Measurements from ENCODE around the gene ZBED5. TPM values are rescaled to one million over a fixed set of nuclear protein-coding genes. Genes with fewer than 3 reads are reported as not detected.

Gene ZBED5
- polyA plus RNA-seq, 1 donor, result 59.1 TPM

DNA sequence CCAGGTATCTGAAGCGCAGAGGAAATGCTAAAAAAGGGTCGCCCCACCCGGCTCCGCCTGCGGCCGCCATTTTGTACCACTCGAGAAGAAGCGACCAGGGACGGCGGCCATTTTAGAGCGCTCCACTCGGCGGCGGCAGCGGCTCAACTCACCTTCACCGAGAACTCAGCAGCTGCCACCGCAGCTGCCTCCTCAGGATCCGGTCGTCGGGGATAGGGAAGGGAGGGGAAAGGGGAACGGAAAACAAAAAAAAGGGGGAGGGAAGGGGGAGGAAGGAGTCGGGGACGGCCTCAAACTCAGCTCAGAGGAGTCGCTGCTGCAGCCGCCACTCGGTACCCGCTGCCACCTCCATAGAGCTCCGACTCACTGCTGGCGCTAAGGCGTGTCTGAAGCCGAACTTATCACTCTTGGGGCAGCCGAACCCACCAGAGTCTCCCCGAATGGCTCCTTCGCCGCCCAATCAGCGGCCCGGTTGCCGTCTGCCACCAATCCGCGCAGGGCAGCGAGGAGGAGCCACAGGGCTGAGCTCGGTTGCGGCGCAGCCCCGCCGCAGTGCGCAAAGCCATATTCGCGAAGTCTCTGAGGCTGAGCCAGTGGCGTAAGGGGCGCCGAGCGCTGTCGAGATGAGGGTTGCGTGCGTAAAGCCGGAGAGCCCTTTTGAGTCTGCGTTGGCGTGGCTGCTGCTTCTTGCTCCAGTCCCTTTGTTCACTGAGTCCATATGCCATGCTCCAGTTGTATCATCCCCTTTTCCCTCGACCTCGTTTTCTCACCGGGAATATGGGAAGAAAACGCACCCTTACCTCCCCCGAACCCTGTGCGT, 49.1 kb downstream of the ZBED5 start, which contains the start of gene EIF4G2:
Gene EIF4G2 (minus strand): TSS at position 374 of the 820 bp plus-strand sequence.
- Histone ChIP-seq H3K9me3 (ENCODE audit: control insufficient read depth, low read depth, low read length) (no peaks in the 10 kb centered on the region), H3K4me3 (ENCODE audit: low read length) (peak within 1 kb of the TSS; percentile 95), H3K27me3 (ENCODE audit: control insufficient read depth, insufficient read depth, low read length) (no peaks in the 10 kb centered on the region), H3K36me3 (ENCODE audit: control insufficient read depth, insufficient read depth, low read length) (peaks cover 34% of the 10 kb centered on the region), H3K4me1 (ENCODE audit: control insufficient read depth, insufficient read depth, low read length) (peaks cover 19% of the 10 kb centered on the region), H3K27ac (ENCODE audit: low read length) (peak within 1 kb of the TSS; percentile 99)
- WGBS (ENCODE audit: insufficient coverage, low lambda C conversion rate), result no CpG with 5 or more reads among the region's 65 CpGs
- peak; percentile 99 to 100 for DNase-seq

DNA sequence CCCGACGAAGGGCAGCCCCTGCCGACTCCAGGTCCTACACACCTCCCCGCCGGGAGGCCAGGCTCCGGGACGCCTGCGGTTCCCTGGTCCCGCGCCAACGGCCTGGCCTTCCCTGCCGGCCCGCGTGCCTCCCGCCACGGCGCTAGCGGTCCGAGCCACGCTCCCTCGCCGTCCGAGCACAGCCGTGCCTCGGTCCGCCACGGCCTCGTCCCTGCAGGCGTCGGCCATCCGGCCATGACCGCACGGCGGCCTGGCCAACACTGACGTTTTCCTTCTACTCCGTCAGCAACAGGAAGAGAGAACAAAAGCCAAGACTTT, 49.7 kb downstream of the ZBED5 start:
- H3K27ac ChIP-seq (ENCODE audit: low read length), result peak overlapping the region; percentile 99
- WGBS (ENCODE audit: insufficient coverage, low lambda C conversion rate), result no CpG with 5 or more reads among the region's 36 CpGs

DNA sequence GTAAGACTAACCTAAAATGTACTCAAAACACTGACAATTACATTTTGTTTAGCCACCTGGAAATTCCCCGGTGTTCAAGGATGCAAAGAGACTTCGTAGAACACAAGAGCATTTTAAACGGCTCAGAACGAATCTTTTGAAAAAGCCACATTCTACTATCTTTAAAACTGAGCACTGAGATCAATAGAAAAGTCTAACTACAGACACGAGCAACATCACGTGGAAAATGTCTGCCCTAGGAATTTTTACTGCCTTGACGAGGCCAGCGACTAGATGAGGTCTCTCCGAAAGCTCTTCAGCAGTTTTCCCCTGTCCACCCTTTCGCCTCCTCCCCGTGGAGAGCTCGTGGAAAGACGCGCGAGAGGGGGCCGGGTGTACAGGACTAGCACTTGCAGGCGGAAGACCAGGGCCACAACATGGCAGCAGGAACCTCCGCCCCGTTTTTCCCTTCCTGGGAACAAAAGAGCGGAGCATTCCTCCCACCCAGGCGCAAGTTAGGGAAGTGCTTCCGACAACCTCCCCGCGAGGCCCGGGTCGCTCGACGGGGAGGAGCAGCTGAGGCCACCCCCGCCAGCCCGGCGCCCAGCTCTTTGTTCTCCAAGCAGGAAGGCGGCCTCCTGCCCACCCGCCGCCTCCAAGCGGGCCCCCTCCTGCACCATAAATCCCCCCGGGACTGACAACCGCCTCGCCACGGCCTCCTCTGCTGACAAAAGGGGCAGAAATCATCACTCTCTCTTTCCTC, 50.2 kb downstream of the ZBED5 start:
- DNase-seq, result peak; percentile 47 to 78
- Histone ChIP-seq H3K27me3 (ENCODE audit: control insufficient read depth, insufficient read depth, low read length) (no peaks in the 10 kb centered on the region), H3K27ac (ENCODE audit: low read length) (peak overlapping the region; percentile 99), H3K36me3 (ENCODE audit: control insufficient read depth, insufficient read depth, low read length) (peaks cover 45% of the 10 kb centered on the region), H3K9me3 (ENCODE audit: control insufficient read depth, low read depth, low read length) (no peaks in the 10 kb centered on the region), H3K4me1 (ENCODE audit: control insufficient read depth, insufficient read depth, low read length) (peaks cover 19% of the 10 kb centered on the region), H3K4me3 (ENCODE audit: low read length) (peak overlapping the region; percentile 95)
- no CpG with 5 or more reads among the region's 39 CpGs for WGBS (ENCODE audit: insufficient coverage, low lambda C conversion rate)

More for the DNA sequence above, 49.7 kb downstream of the ZBED5 start:
- Histone ChIP-seq H3K9me3 (ENCODE audit: control insufficient read depth, low read depth, low read length) (no peaks in the 10 kb centered on the region), H3K27me3 (ENCODE audit: control insufficient read depth, insufficient read depth, low read length) (no peaks in the 10 kb centered on the region), H3K4me3 (ENCODE audit: low read length) (peak overlapping the region; percentile 95), H3K36me3 (ENCODE audit: control insufficient read depth, insufficient read depth, low read length) (peaks cover 40% of the 10 kb centered on the region), H3K4me1 (ENCODE audit: control insufficient read depth, insufficient read depth, low read length) (peaks cover 19% of the 10 kb centered on the region)
- no peak for DNase-seq

DNA sequence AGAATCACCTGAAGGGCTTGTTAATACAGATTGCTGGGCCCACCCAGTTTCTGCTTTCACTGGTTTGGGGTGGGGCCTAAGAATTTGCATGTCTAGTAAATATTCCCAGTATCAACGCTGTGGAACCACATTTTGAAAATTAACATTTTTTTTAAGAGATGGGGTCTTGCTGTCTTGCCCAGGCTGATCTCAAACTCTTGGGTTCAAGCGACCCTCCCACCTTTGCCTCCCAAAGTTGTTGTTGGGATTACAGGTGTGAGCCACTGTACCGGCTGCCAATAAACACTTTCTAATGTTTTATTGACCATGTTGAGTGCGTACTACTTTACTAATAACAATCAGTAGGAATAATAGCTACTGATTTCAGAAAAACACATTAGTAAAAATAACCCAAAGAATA, 51.6 kb downstream of the ZBED5 start:
- DNase-seq, result no peak
- no CpG with 5 or more reads among the region's 4 CpGs for WGBS (ENCODE audit: insufficient coverage, low lambda C conversion rate)
- peaks cover 59% of the 10 kb centered on the region for H3K36me3 ChIP-seq (ENCODE audit: control insufficient read depth, insufficient read depth, low read length)
- H3K27ac ChIP-seq (ENCODE audit: low read length), result no peak overlapping the region
- peaks cover 19% of the 10 kb centered on the region for H3K4me1 ChIP-seq (ENCODE audit: control insufficient read depth, insufficient read depth, low read length)
- no peaks in the 10 kb centered on the region for H3K27me3 ChIP-seq (ENCODE audit: control insufficient read depth, insufficient read depth, low read length)
- no peaks in the 10 kb centered on the region for H3K9me3 ChIP-seq (ENCODE audit: control insufficient read depth, low read depth, low read length)
- H3K4me3 ChIP-seq (ENCODE audit: low read length), result peak overlapping the region; percentile 95

DNA sequence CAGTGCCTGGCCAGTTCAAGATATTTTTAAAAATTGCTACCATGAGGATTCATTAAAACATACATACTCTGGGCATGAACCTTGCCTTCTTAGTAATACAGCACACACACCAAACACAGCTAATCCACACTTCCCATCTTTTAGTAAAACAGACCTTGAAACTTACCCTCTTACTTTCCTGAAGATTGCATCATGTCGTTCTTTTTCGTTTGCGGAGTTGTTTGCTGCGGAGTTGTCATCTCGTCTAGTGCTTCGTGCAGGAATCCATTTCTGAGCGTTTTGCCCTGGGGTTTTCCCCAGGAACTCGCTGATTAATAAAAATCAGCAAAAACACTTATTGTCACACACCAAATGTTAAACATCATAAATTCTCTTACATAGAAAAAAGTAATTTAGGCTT, 52.1 kb downstream of the ZBED5 start:
- WGBS (ENCODE audit: insufficient coverage, low lambda C conversion rate), result 60% methylated on average over 2 of the region's 8 CpGs
- Histone ChIP-seq H3K27ac (ENCODE audit: low read length) (no peak overlapping the region), H3K27me3 (ENCODE audit: control insufficient read depth, insufficient read depth, low read length) (no peaks in the 10 kb centered on the region), H3K9me3 (ENCODE audit: control insufficient read depth, low read depth, low read length) (no peaks in the 10 kb centered on the region), H3K36me3 (ENCODE audit: control insufficient read depth, insufficient read depth, low read length) (peaks cover 62% of the 10 kb centered on the region), H3K4me1 (ENCODE audit: control insufficient read depth, insufficient read depth, low read length) (peaks cover 19% of the 10 kb centered on the region), H3K4me3 (ENCODE audit: low read length) (no peak overlapping the region)
- no peak for DNase-seq

DNA sequence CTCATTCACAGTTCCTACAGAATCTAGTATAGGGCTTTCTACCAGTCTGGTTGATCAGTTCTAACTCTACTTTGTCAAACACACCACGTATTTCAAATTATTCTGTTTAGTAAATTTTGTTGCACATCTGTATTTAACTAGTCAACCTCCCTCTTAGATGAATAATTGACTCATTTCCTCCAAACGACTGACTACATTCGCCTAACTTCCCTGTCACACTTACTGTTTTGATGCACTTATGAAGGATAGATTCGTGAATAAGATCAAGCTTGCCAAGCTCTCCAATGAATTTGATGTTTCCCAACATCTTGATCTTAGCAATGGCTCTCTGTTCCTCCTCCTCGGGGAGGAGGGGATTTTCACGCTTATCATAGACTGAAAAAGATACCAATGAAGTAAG, 54.2 kb downstream of the ZBED5 start:
- no peak for DNase-seq
- H3K4me1 ChIP-seq (ENCODE audit: control insufficient read depth, insufficient read depth, low read length), result peaks cover 16% of the 10 kb centered on the region
- H3K27ac ChIP-seq (ENCODE audit: low read length), result no peak overlapping the region
- H3K36me3 ChIP-seq (ENCODE audit: control insufficient read depth, insufficient read depth, low read length), result peaks cover 83% of the 10 kb centered on the region
- H3K4me3 ChIP-seq (ENCODE audit: low read length), result no peak overlapping the region
- H3K9me3 ChIP-seq (ENCODE audit: control insufficient read depth, low read depth, low read length), result no peaks in the 10 kb centered on the region
- H3K27me3 ChIP-seq (ENCODE audit: control insufficient read depth, insufficient read depth, low read length), result no peaks in the 10 kb centered on the region
- WGBS (ENCODE audit: insufficient coverage, low lambda C conversion rate), result 100% methylated on average over 3 of the region's 6 CpGs

Other genes with a start within 250 kb of the ZBED5 start
- 13.1 TPM for gene IRAG1, start 164.3 kb downstream of the ZBED5 start, polyA plus RNA-seq
- 40.0 TPM for gene CTR9, start 106.8 kb downstream of the ZBED5 start, polyA plus RNA-seq
- gene EIF4G2, start 49.1 kb downstream of the ZBED5 start, polyA plus RNA-seq, result 475 TPM